ENCODE data around the gene POU5F1. TPM values are rescaled to one million over a fixed set of nuclear protein-coding genes. Genes with fewer than 3 reads are reported as not detected.

POU5F1 gene
- polyA plus RNA-seq, 2 of the 4 experiments (the other 2 are of a cell fraction): 2.7 to 2.8 TPM

DNA sequence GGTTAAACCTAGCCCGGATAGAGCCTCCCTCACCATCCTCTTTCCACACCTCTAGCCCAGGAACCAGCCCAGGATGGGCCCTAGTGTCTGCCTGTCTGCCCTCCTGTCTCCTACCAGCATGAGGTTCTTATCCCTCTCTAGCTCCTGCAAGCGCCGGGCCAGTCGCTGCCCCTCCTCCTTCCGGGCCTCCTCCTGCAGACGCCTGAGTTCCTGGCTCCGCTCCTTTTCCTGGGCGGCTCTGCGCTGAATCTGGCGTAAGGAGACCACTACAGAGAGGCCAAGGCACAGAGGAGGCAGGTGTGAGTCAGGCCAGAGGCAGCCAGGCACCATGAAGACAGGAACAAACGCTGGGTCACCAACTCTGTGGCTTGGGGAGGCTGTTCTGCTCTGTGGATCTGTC is 27.3 kb downstream of the POU5F1 start:
- H3K4me3 ChIP-seq: no peak overlapping the region
- H3K4me2 ChIP-seq: no peak overlapping the region
- WGBS (ENCODE audit: missing lambda C conversion rate): 72% methylated on average over 10 of the region's 11 CpGs
- H3K9me3 ChIP-seq: no peaks in the 10 kb centered on the region
- H3K4me1 ChIP-seq: peaks cover 7% of the 10 kb centered on the region; the same call in 2 of the 3 replicates
- DNase-seq (ENCODE audit: low read depth in 1 of 2, low spot score in 1 of 2) (no peak), FAIRE-seq (no peak), ATAC-seq (peak in 1 of 2 experiments; percentile 25; a peak in 2 of 6 replicates)
- no peak overlapping the region for H3K27ac ChIP-seq
- no peak for TF ChIP-seq HEYL (CRISPR knock-in tag; IDR thresholded peaks at IDR 0.05)
- TF ChIP-seq FOSB (CRISPR knock-in tag; IDR thresholded peaks at IDR 0.05): no peak
- POLR2A ChIA-PET: no interaction called here
- CTCF ChIA-PET: interaction anchor here (1.0 to 2.3 kb wide), 3 partner anchors 9 to 54 kb away, joined by 3 to 5 read pairs (median 4); no protein-coding TSS in a partner anchor

DNA sequence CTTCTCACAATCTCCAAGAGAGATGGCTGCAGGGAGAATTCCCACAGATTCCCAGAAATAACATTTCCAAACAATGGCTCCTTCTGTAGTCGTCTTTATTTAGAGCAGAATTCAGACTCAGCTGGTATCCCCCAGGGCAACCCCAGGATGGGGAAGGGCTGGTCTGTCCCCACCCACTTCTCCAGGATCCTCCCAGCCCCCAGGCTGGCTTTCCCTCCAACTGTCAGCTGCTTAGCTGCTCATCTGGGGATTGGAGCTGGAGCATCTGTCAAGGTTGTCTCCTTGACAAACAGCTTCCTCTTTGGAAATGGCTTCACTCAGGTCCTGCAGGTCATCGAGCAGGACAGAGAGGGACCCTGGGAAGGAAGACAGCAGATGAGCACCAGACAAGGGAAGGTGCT is 28.1 kb downstream of the POU5F1 start:
- FAIRE-seq (no peak), ATAC-seq (no peak)
- CTCF ChIA-PET: interaction anchor here (0.9 to 2.3 kb wide), 3 partner anchors 10 to 224 kb away, joined by 3 to 5 read pairs (median 3); no protein-coding TSS in a partner anchor

DNA sequence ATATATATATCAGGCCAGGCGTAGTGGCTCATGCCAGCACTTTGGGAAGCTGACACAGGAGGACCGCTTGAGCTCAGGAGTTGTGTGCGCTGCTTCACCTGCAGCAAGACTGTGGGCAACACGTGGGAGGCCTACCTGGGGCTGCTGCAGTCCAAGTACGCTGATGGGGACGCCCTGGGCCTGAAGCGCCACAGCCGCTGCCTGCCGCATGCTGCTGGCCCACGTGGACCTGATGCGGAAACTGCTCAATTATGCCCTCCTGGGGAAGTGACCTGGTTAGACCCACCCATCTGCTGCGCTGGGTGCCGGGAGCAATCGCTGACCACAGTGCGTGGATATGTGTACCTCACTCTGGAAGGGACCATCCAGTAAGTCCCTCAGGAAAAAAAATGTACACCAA is 29.8 kb downstream of the POU5F1 start:
- 73% methylated on average over 10 of the region's 15 CpGs for WGBS (ENCODE audit: missing lambda C conversion rate)
- no peaks in the 10 kb centered on the region for H3K9me3 ChIP-seq
- no peak overlapping the region for H3K4me3 ChIP-seq
- H3K27ac ChIP-seq: no peak overlapping the region
- ATAC-seq: no peak
- H3K4me2 ChIP-seq: no peak overlapping the region
- POLR2A ChIA-PET: no interaction called here
- no peak for DNase-seq (ENCODE audit: low read depth in 1 of 2, low spot score in 1 of 2)
- no peak for FAIRE-seq
- TF ChIP-seq HOXB5 (CRISPR knock-in tag; IDR thresholded peaks at IDR 0.05) (no peak), BHLHE40 (IDR thresholded peaks at IDR 0.05; ENCODE audit: low read depth, low read length) (no peak), SMC3 (IDR thresholded peaks at IDR 0.05) (no peak), RARB (CRISPR knock-in tag; IDR thresholded peaks at IDR 0.05) (no peak)
- peaks cover 10% of the 10 kb centered on the region; the same call in 2 of the 3 replicates for H3K4me1 ChIP-seq
- CTCF ChIA-PET: interaction anchor here (1.2 to 5.1 kb wide), 4 partner anchors 10 to 226 kb away, joined by 5 to 70 read pairs (median 8); no protein-coding TSS in a partner anchor

More for the DNA sequence above, 28.1 kb downstream of the POU5F1 start:
- H3K9me3 ChIP-seq: no peaks in the 10 kb centered on the region
- no peak overlapping the region for H3K27ac ChIP-seq
- no peak overlapping the region for H3K4me2 ChIP-seq
- POLR2A ChIA-PET: no interaction called here
- no peak for TF ChIP-seq EP300 (IDR thresholded peaks at IDR 0.05)
- no peak for TF ChIP-seq HEYL (CRISPR knock-in tag; IDR thresholded peaks at IDR 0.05)
- no peak for TF ChIP-seq RARB (CRISPR knock-in tag; IDR thresholded peaks at IDR 0.05)
- no peak for TF ChIP-seq NPAS2 (CRISPR knock-in tag; IDR thresholded peaks at IDR 0.05; ENCODE audit: borderline replicate concordance)
- TF ChIP-seq MAFK (IDR thresholded peaks at IDR 0.05; ENCODE audit: partially characterized antibody): no peak
- no peak for TF ChIP-seq RFX5 (IDR thresholded peaks at IDR 0.05)
- TF ChIP-seq, protein P1, sequence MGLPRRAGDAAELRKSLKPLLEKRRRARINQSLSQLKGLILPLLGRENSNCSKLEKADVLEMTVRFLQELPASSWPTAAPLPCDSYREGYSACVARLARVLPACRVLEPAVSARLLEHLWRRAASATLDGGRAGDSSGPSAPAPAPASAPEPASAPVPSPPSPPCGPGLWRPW (IDR thresholded peaks at IDR 0.05): no peak
- TF ChIP-seq, protein P2, sequence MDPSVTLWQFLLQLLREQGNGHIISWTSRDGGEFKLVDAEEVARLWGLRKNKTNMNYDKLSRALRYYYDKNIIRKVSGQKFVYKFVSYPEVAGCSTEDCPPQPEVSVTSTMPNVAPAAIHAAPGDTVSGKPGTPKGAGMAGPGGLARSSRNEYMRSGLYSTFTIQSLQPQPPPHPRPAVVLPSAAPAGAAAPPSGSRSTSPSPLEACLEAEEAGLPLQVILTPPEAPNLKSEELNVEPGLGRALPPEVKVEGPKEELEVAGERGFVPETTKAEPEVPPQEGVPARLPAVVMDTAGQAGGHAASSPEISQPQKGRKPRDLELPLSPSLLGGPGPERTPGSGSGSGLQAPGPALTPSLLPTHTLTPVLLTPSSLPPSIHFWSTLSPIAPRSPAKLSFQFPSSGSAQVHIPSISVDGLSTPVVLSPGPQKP (IDR thresholded peaks at IDR 0.05; ENCODE audit: low read depth, low read length): no peak
- no peak for TF ChIP-seq POLR2A (IDR thresholded peaks at IDR 0.05; ENCODE audit: low read length)
- TF ChIP-seq, protein P3, sequence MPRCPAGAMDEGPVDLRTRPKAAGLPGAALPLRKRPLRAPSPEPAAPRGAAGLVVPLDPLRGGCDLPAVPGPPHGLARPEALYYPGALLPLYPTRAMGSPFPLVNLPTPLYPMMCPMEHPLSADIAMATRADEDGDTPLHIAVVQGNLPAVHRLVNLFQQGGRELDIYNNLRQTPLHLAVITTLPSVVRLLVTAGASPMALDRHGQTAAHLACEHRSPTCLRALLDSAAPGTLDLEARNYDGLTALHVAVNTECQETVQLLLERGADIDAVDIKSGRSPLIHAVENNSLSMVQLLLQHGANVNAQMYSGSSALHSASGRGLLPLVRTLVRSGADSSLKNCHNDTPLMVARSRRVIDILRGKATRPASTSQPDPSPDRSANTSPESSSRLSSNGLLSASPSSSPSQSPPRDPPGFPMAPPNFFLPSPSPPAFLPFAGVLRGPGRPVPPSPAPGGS (IDR thresholded peaks at IDR 0.05): no peak
- no peak for TF ChIP-seq ZNF302 (CRISPR knock-in tag; IDR thresholded peaks at IDR 0.05)
- no peak for TF ChIP-seq CBX2 (IDR thresholded peaks at IDR 0.05; ENCODE audit: borderline replicate concordance, low read depth)
- no peak for TF ChIP-seq RCOR1 (IDR thresholded peaks at IDR 0.05; ENCODE audit: low read depth, low read length)
- no peak for DNase-seq (ENCODE audit: low read depth in 1 of 2, low spot score in 1 of 2)
- H3K4me1 ChIP-seq: peaks cover 10% of the 10 kb centered on the region; the same call in 2 of the 3 replicates
- 58% methylated on average over 2 of the region's 2 CpGs for WGBS (ENCODE audit: missing lambda C conversion rate)
- no peak overlapping the region for H3K4me3 ChIP-seq

DNA sequence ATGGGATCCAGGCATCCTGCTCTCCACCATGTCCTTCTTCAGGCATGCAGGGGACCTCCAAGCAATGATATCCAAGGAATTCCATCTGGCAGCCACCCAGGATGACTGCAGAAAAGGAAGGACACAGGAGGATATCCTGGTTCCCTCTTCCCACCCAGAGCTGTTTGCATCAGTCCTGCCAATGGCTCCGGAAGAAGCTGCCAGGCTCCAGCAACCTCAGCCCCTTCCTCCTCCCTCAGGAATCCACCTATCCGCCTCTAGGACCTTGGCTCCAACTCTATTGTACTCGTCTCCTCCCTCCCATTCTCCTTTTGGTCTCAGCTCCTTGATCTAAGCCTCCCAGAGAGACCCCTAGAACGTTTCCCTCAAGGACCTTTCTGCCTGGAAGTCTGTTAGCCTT is 30.9 kb downstream of the POU5F1 start:
- Histone ChIP-seq H3K4me3 (no peak overlapping the region), H3K4me2 (peak overlapping the region; percentile 14; the same call in 1 of the 3 replicates), H3K4me1 (peaks cover 10% of the 10 kb centered on the region; the same call in 2 of the 3 replicates), H3K27ac (0 out of 6 replicates have a peak overlapping the region, but pooled peaks of 1 of the 2 experiments have one; percentile 16), H3K9me3 (no peaks in the 10 kb centered on the region)
- 23% methylated on average over 4 of the region's 4 CpGs for WGBS (ENCODE audit: missing lambda C conversion rate)
- peak in 1 of 2 experiments; percentile 22 for DNase-seq (ENCODE audit: low read depth in 1 of 2, low spot score in 1 of 2)
- peak in 1 of 2 experiments; percentile 33; a peak in 3 of 6 replicates for ATAC-seq
- CTCF ChIA-PET: interaction anchor here (0.6 to 5.1 kb wide), 4 partner anchors 8 to 55 kb away, joined by 3 to 70 read pairs (median 8); no protein-coding TSS in a partner anchor
- FAIRE-seq: no peak
- POLR2A ChIA-PET: no interaction called here
- TF ChIP-seq, protein P4, sequence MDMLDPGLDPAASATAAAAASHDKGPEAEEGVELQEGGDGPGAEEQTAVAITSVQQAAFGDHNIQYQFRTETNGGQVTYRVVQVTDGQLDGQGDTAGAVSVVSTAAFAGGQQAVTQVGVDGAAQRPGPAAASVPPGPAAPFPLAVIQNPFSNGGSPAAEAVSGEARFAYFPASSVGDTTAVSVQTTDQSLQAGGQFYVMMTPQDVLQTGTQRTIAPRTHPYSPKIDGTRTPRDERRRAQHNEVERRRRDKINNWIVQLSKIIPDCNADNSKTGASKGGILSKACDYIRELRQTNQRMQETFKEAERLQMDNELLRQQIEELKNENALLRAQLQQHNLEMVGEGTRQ (IDR thresholded peaks at IDR 0.05): no peak
- no peak for TF ChIP-seq EHF (CRISPR knock-in tag; IDR thresholded peaks at IDR 0.05)
- TF ChIP-seq GATA3 (IDR thresholded peaks at IDR 0.05; ENCODE audit: borderline replicate concordance): no peak
- TF ChIP-seq NR3C1 (IDR thresholded peaks at IDR 0.05): no peak
- TF ChIP-seq ZC3H11A (IDR thresholded peaks at IDR 0.05): no peak
- TF ChIP-seq, protein P2 (IDR thresholded peaks at IDR 0.05; ENCODE audit: low read depth, low read length): no peak
- no peak for TF ChIP-seq POLR2AphosphoS2 (conservative IDR thresholded peaks at IDR 0.05; ENCODE audit: low read length)
- no peak for TF ChIP-seq MYC (IDR thresholded peaks at IDR 0.05; ENCODE audit: borderline replicate concordance, low read length)
- TF ChIP-seq, protein P1 (IDR thresholded peaks at IDR 0.05): no peak
- no peak for TF ChIP-seq TFCP2L1 (CRISPR knock-in tag; IDR thresholded peaks at IDR 0.05)
- TF ChIP-seq TP53 (CRISPR knock-in tag; IDR thresholded peaks at IDR 0.05): no peak
- TF ChIP-seq HOXB5 (CRISPR knock-in tag; IDR thresholded peaks at IDR 0.05): no peak
- no peak for TF ChIP-seq NFE2L2 (conservative IDR thresholded peaks at IDR 0.05; ENCODE audit: low read length)
